ENCODE results near the gene VANGL1. TPM values are rescaled to one million over a fixed set of nuclear protein-coding genes. Genes with fewer than 3 reads are reported as not detected.

Gene VANGL1
- total RNA-seq, 1 donor from 2014 or later: 15.3 TPM

DNA sequence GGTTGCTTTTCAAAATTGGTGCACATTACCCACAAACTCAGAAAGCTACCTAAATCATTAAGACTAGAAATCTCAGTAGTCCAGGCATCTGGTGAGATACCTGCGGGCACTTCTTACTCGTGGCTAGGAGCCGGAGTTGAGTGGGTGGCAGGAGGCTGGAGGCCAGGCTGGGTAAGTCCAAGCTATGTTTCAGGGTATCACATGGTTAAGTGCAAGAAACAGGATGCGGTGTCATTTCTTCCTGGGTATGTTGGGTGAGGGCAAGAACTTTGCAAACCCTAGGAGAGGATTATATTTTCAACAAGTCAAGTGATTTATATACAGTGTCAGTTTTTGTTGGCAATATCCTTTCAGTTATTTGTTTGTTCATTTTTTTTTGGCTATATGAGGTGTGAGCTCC is 41.0 kb downstream of the VANGL1 start:
- H3K4me1 Mint-ChIP-seq (ENCODE audit: unreplicated experiment): no peaks in the 10 kb centered on the region
- no peak overlapping the region for H3K27ac Mint-ChIP-seq
- no peak overlapping the region for H3K4me3 Mint-ChIP-seq
- H3K27me3 Mint-ChIP-seq: no peaks in the 10 kb centered on the region
- H3K36me3 Mint-ChIP-seq: peaks cover 14% of the 10 kb centered on the region
- no peak for DNase-seq (ENCODE audit: extremely low spot score, unreplicated experiment)
- no peaks in the 10 kb centered on the region for H3K9me3 Mint-ChIP-seq
- TF ChIP-seq, protein P1, sequence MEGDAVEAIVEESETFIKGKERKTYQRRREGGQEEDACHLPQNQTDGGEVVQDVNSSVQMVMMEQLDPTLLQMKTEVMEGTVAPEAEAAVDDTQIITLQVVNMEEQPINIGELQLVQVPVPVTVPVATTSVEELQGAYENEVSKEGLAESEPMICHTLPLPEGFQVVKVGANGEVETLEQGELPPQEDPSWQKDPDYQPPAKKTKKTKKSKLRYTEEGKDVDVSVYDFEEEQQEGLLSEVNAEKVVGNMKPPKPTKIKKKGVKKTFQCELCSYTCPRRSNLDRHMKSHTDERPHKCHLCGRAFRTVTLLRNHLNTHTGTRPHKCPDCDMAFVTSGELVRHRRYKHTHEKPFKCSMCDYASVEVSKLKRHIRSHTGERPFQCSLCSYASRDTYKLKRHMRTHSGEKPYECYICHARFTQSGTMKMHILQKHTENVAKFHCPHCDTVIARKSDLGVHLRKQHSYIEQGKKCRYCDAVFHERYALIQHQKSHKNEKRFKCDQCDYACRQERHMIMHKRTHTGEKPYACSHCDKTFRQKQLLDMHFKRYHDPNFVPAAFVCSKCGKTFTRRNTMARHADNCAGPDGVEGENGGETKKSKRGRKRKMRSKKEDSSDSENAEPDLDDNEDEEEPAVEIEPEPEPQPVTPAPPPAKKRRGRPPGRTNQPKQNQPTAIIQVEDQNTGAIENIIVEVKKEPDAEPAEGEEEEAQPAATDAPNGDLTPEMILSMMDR (conservative IDR thresholded peaks at IDR 0.05): no peak

GRCh38 chr1:115685029-115685705 is 43.4 kb downstream of the VANGL1 start:
- H3K36me3 Mint-ChIP-seq: peaks cover 8% of the 10 kb centered on the region
- H3K4me1 Mint-ChIP-seq (ENCODE audit: unreplicated experiment): no peaks in the 10 kb centered on the region
- no peak for DNase-seq (ENCODE audit: extremely low spot score, unreplicated experiment)
- H3K27ac Mint-ChIP-seq: no peak overlapping the region
- H3K27me3 Mint-ChIP-seq: no peaks in the 10 kb centered on the region
- H3K4me3 Mint-ChIP-seq: no peak overlapping the region
- H3K9me3 Mint-ChIP-seq: no peaks in the 10 kb centered on the region
- TF ChIP-seq, protein P1 (conservative IDR thresholded peaks at IDR 0.05): no peak

DNA sequence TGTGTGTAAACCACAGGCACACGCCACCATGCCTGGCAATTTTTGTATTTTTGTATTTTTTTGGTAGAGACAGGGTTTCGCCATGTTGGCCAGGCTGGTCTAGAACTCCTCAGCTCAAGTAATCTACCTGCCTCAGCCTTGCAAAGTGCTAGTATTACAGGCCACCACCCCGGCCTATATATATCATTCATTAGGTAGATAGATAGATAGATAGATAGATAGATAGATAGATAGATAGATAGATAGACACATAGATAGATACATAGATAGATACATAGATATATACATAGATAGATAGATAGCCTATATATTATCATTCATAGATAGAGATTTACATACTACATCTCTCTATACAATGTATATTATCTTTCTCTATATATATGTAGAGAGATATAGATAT is 46.0 kb downstream of the VANGL1 start:
- Mint-ChIP-seq H3K36me3 (peaks cover 16% of the 10 kb centered on the region), H3K27me3 (no peaks in the 10 kb centered on the region), H3K27ac (no peak overlapping the region), H3K4me3 (no peak overlapping the region), H3K9me3 (no peaks in the 10 kb centered on the region), H3K4me1 (ENCODE audit: unreplicated experiment) (no peaks in the 10 kb centered on the region)
- TF ChIP-seq, protein P1 (conservative IDR thresholded peaks at IDR 0.05): no peak
- no peak for DNase-seq (ENCODE audit: extremely low spot score, unreplicated experiment)

- no peak overlapping the region for H3K4me3 Mint-ChIP-seq
- no peaks in the 10 kb centered on the region for H3K9me3 Mint-ChIP-seq
- DNase-seq (ENCODE audit: extremely low spot score, unreplicated experiment): no peak
- peaks cover 12% of the 10 kb centered on the region for H3K36me3 Mint-ChIP-seq
- H3K4me1 Mint-ChIP-seq (ENCODE audit: unreplicated experiment): peaks cover 17% of the 10 kb centered on the region
- H3K27me3 Mint-ChIP-seq: no peaks in the 10 kb centered on the region
- TF ChIP-seq, protein P1 (conservative IDR thresholded peaks at IDR 0.05): no peak
- H3K27ac Mint-ChIP-seq: no peak overlapping the region
These were observed 49.2 kb downstream of the VANGL1 start for GRCh38 chr1:115690972-115691371.

GRCh38 chr1:115692224-115692623 is 50.5 kb downstream of the VANGL1 start:
- no peaks in the 10 kb centered on the region for H3K9me3 Mint-ChIP-seq
- no peak overlapping the region for H3K4me3 Mint-ChIP-seq
- peaks cover 17% of the 10 kb centered on the region for H3K4me1 Mint-ChIP-seq (ENCODE audit: unreplicated experiment)
- peaks cover 12% of the 10 kb centered on the region for H3K36me3 Mint-ChIP-seq
- TF ChIP-seq, protein P1 (conservative IDR thresholded peaks at IDR 0.05): no peak
- no peak for DNase-seq (ENCODE audit: extremely low spot score, unreplicated experiment)
- no peak overlapping the region for H3K27ac Mint-ChIP-seq
- H3K27me3 Mint-ChIP-seq: no peaks in the 10 kb centered on the region

Measured in type B pancreatic cell (in vitro differentiated cells).